ENCODE data around the gene VTCN1. TPM values are rescaled to one million over a fixed set of nuclear protein-coding genes. Genes with fewer than 3 reads are reported as not detected.
A peak's percentile ranks its signal among the peaks of the same experiment; 100 is the strongest.
"Not testable (repeated sequence)": the region's sequence is repeated elsewhere in the genome, so short reads cannot be mapped to it uniquely, and the experiment has no call there.

Gene VTCN1
- total RNA-seq, 1 experiment from 2014 or later, result not detected

GRCh38 chr1:117136749-117137148, 74.0 kb downstream of the VTCN1 start:
- Histone ChIP-seq H3K4me3 (ENCODE audit: insufficient read depth, low read depth, low read length) (no peak overlapping the region), H3K36me3 (replicated peaks; ENCODE audit: control insufficient read depth, insufficient read depth, low read length) (no peaks in the 10 kb centered on the region), H3K27me3 (ENCODE audit: control insufficient read depth, insufficient read depth, low read length) (no peaks in the 10 kb centered on the region)
- DNase-seq, result no peak

- Histone ChIP-seq H3K4me3 (ENCODE audit: insufficient read depth, low read depth, low read length) (no peak overlapping the region), H3K36me3 (replicated peaks; ENCODE audit: control insufficient read depth, insufficient read depth, low read length) (no peaks in the 10 kb centered on the region), H3K27me3 (ENCODE audit: control insufficient read depth, insufficient read depth, low read length) (no peaks in the 10 kb centered on the region)
- no peak for DNase-seq
Measured at GRCh38 chr1:117135329-117135728, 75.4 kb downstream of the VTCN1 start.

GRCh38 chr1:117130526-117130925, 80.2 kb downstream of the VTCN1 start:
- no peak overlapping the region for H3K4me3 ChIP-seq (ENCODE audit: insufficient read depth, low read depth, low read length)
- H3K36me3 ChIP-seq (replicated peaks; ENCODE audit: control insufficient read depth, insufficient read depth, low read length), result no peaks in the 10 kb centered on the region
- DNase-seq, result no peak
- no peaks in the 10 kb centered on the region for H3K27me3 ChIP-seq (ENCODE audit: control insufficient read depth, insufficient read depth, low read length)

GRCh38 chr1:117128323-117129079, 82.2 kb downstream of the VTCN1 start:
- no peak for DNase-seq
- Histone ChIP-seq H3K4me3 (ENCODE audit: insufficient read depth, low read depth, low read length) (no peak overlapping the region), H3K27me3 (ENCODE audit: control insufficient read depth, insufficient read depth, low read length) (no peaks in the 10 kb centered on the region; the same call in 1 of the 2 replicates), H3K36me3 (replicated peaks; ENCODE audit: control insufficient read depth, insufficient read depth, low read length) (no peaks in the 10 kb centered on the region)

- Histone ChIP-seq H3K36me3 (replicated peaks; ENCODE audit: control insufficient read depth, insufficient read depth, low read length) (no peaks in the 10 kb centered on the region), H3K4me3 (ENCODE audit: insufficient read depth, low read depth, low read length) (no peak overlapping the region)
- no peak for DNase-seq
Measured at GRCh38 chr1:117127795-117128194, 82.9 kb downstream of the VTCN1 start.

GRCh38 chr1:117124661-117125060, 86.1 kb downstream of the VTCN1 start:
- no peak overlapping the region for H3K4me3 ChIP-seq (ENCODE audit: insufficient read depth, low read depth, low read length)
- no peaks in the 10 kb centered on the region for H3K36me3 ChIP-seq (replicated peaks; ENCODE audit: control insufficient read depth, insufficient read depth, low read length)
- no peaks in the 10 kb centered on the region; the same call in 1 of the 2 replicates for H3K27me3 ChIP-seq (ENCODE audit: control insufficient read depth, insufficient read depth, low read length)
- no peak for DNase-seq

More at GRCh38 chr1:117127795-117128194, 82.9 kb downstream of the VTCN1 start:
- H3K27me3 ChIP-seq (ENCODE audit: control insufficient read depth, insufficient read depth, low read length), result no peaks in the 10 kb centered on the region; the same call in 1 of the 2 replicates

GRCh38 chr1:117123274-117123673, 87.5 kb downstream of the VTCN1 start:
- no peak for DNase-seq
- Histone ChIP-seq H3K4me3 (ENCODE audit: insufficient read depth, low read depth, low read length) (no peak overlapping the region), H3K27me3 (ENCODE audit: control insufficient read depth, insufficient read depth, low read length) (no peaks in the 10 kb centered on the region; the same call in 1 of the 2 replicates), H3K36me3 (replicated peaks; ENCODE audit: control insufficient read depth, insufficient read depth, low read length) (peaks cover 2% of the 10 kb centered on the region; the same call in 1 of the 2 replicates)

- DNase-seq, result peak; percentile 26
- Histone ChIP-seq H3K4me3 (ENCODE audit: insufficient read depth, low read depth, low read length) (peak overlapping the region; percentile 89), H3K27me3 (ENCODE audit: control insufficient read depth, insufficient read depth, low read length) (no peaks in the 10 kb centered on the region; the same call in 1 of the 2 replicates), H3K36me3 (replicated peaks; ENCODE audit: control insufficient read depth, insufficient read depth, low read length) (peaks cover 5% of the 10 kb centered on the region)
Measured at GRCh38 chr1:117122330-117123025, 88.2 kb downstream of the VTCN1 start.

GRCh38 chr1:117121589-117122329, 89.0 kb downstream of the VTCN1 start, which contains the start of gene TRIM45:
TRIM45 (minus strand) TSS chr1:117121749; CDS start chr1:117121201, 548 bp downstream.
- peak within 1 kb of the TSS; percentile 89 for H3K4me3 ChIP-seq (ENCODE audit: insufficient read depth, low read depth, low read length)
- H3K27me3 ChIP-seq (ENCODE audit: control insufficient read depth, insufficient read depth, low read length), result no peaks in the 10 kb centered on the region; the same call in 1 of the 2 replicates
- peaks cover 5% of the 10 kb centered on the region for H3K36me3 ChIP-seq (replicated peaks; ENCODE audit: control insufficient read depth, insufficient read depth, low read length)
- peak; percentile 96 for DNase-seq

- H3K4me3 ChIP-seq (ENCODE audit: insufficient read depth, low read depth, low read length), result peak overlapping the region; percentile 89
- DNase-seq, result no peak
- peaks cover 5% of the 10 kb centered on the region for H3K36me3 ChIP-seq (replicated peaks; ENCODE audit: control insufficient read depth, insufficient read depth, low read length)
- no peaks in the 10 kb centered on the region; the same call in 1 of the 2 replicates for H3K27me3 ChIP-seq (ENCODE audit: control insufficient read depth, insufficient read depth, low read length)
Measured at GRCh38 chr1:117120774-117121588, 89.7 kb downstream of the VTCN1 start.

- not testable (repeated sequence) for H3K4me3 ChIP-seq (ENCODE audit: insufficient read depth, low read depth, low read length); H3K27me3 ChIP-seq (ENCODE audit: control insufficient read depth, insufficient read depth, low read length); H3K36me3 ChIP-seq (replicated peaks; ENCODE audit: control insufficient read depth, insufficient read depth, low read length); DNase-seq
Measured at GRCh38 chr1:117119144-117119543, 91.6 kb downstream of the VTCN1 start.

- Histone ChIP-seq H3K4me3 (ENCODE audit: insufficient read depth, low read depth, low read length) (no peak overlapping the region), H3K36me3 (replicated peaks; ENCODE audit: control insufficient read depth, insufficient read depth, low read length) (peaks cover 8% of the 10 kb centered on the region), H3K27me3 (ENCODE audit: control insufficient read depth, insufficient read depth, low read length) (no peaks in the 10 kb centered on the region; the same call in 1 of the 2 replicates)
- DNase-seq, result no peak
Measured at GRCh38 chr1:117118137-117118536, 92.6 kb downstream of the VTCN1 start.

GRCh38 chr1:117117697-117118096, 93.0 kb downstream of the VTCN1 start:
- peaks cover 8% of the 10 kb centered on the region for H3K36me3 ChIP-seq (replicated peaks; ENCODE audit: control insufficient read depth, insufficient read depth, low read length)
- H3K27me3 ChIP-seq (ENCODE audit: control insufficient read depth, insufficient read depth, low read length), result no peaks in the 10 kb centered on the region; the same call in 1 of the 2 replicates
- H3K4me3 ChIP-seq (ENCODE audit: insufficient read depth, low read depth, low read length), result no peak overlapping the region
- no peak for DNase-seq

- H3K27me3 ChIP-seq (ENCODE audit: control insufficient read depth, insufficient read depth, low read length), result no peaks in the 10 kb centered on the region; the same call in 1 of the 2 replicates
- no peak overlapping the region for H3K4me3 ChIP-seq (ENCODE audit: insufficient read depth, low read depth, low read length)
- H3K36me3 ChIP-seq (replicated peaks; ENCODE audit: control insufficient read depth, insufficient read depth, low read length), result peaks cover 8% of the 10 kb centered on the region
- no peak for DNase-seq
Measured at GRCh38 chr1:117116784-117117130, 94.0 kb downstream of the VTCN1 start.

Measured in H7 (cell line).